Measurements from ENCODE around the gene CADPS2.
A peak's percentile ranks its signal among the peaks of the same experiment; 100 is the strongest.

Gene CADPS2

GRCh38 chr7:122896509-122896908 lies 10.2 kb upstream of the CADPS2 start:
- TF ChIP-seq CTCF (IDR thresholded peaks at IDR 0.05; ENCODE audit: low read depth, low read length), result no peak

GRCh38 chr7:122893486-122893885 lies 7.2 kb upstream of the CADPS2 start:
- TF ChIP-seq CTCF (IDR thresholded peaks at IDR 0.05; ENCODE audit: low read depth, low read length), result no peak
- DNase-seq (ENCODE audit: extremely low read depth, low read depth), result no peak

More at GRCh38 chr7:122896509-122896908, 10.2 kb upstream of the CADPS2 start:
- DNase-seq (ENCODE audit: extremely low read depth, low read depth), result no peak

- no peak for DNase-seq (ENCODE audit: extremely low read depth, low read depth)
- no peak for TF ChIP-seq CTCF (IDR thresholded peaks at IDR 0.05; ENCODE audit: low read depth, low read length)
Observed at GRCh38 chr7:122889116-122889515, 2.9 kb upstream of the CADPS2 start.

DNA sequence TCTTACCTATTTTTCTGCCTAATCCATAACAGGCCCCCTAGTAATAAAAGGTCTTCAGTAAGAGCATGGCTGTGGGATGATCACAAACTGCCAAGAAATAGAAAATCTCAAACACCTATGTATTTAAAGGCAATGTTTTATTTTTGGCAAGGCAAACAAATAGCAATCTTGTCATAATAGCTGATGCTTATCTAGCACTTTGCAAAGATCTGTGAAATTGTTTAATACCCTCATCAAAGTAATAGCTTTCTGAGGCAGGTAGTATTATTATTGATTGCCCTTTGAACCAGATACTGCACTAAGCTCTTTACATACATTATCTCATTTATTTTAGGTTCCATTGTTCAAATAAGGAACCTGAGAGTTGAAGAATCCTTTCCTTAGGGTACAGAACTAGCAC lies 1.6 kb upstream of the CADPS2 start:
- no peak for TF ChIP-seq CTCF (IDR thresholded peaks at IDR 0.05; ENCODE audit: low read depth, low read length)
- no peak for DNase-seq (ENCODE audit: extremely low read depth, low read depth)

DNA sequence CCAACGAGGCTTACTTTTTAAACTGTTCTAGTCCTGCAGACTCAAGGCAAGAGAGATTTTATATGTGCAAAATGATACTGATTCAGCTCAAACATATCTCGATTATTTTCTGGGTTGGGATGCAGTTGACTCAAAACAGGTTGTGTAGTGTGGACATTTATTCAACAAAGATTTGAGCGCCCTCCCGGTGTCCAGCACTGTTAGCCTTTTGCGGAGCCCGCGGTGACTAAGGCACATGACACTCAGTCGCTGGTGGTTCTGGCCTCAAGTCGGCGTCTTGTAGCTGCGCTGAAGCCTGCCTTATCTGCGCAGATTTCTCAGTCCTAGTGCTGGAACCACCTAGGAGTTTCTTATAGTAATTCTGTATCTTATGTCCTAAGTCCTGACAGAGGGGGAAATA lies 938 bp upstream of the CADPS2 start:
- peak; percentile 18 for DNase-seq (ENCODE audit: extremely low read depth, low read depth)
- peak; percentile 23 for TF ChIP-seq CTCF (IDR thresholded peaks at IDR 0.05; ENCODE audit: low read depth, low read length)

DNA sequence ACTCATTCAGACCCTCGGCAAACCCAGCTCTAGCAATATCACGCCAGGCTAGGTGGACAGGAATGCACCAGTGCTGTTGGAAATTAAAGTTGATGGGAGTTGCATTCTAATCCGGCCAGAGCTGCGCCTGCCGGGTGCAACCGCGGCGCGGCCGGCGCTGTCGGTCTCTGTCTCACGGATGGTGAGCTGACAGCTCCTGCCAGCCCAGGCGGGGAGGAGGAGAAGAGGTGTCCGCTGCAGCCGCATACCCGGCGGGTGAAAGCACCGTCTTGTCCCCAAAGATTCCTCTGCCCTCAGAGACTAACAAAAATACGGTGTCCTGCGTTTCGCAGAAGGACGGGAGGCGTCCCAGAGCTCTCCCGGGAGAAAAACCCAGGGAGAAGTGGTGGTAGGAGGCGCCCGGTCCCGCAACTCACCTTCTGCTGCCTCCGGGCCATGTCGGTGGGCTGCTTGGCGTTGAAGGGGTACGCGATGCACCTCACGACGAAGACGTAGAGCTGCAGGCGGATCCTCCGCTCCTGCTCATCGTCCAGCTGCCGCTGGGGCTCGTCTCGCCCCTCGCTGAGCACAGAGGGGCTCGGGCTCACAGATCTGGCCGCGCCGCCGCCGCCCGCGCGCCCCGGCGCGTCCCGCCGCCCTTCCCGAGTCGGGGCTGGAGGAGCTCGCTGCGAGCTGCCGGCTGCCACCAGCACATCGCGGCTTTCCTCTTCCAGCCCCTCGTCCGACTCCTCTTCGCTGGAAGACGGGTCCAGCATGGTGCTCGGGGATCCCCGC lies 490 bp downstream of the CADPS2 start:
- TF ChIP-seq CTCF (IDR thresholded peaks at IDR 0.05; ENCODE audit: low read depth, low read length), result peak; percentile 8; the same call in 1 of the 2 replicates
- no peak for DNase-seq (ENCODE audit: extremely low read depth, low read depth)

DNA sequence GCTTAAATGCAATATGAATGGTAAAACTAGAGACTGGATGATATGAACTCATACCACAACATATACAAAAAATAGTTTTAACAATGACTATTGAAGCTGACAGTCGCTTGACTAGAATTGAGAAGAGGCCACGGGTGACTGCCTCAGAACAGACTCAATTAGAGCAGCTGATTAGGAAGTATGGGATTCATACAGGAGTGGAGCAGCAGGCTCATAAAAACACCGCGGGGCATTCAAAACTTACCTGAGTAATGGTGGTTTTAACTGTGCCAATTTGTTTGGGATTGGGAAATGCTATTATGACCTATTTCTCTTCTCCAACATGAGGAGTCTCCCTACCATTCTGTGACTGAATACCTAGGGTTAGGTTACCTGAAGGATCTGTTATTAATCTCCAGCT lies 2.1 kb downstream of the CADPS2 start:
- no peak for TF ChIP-seq CTCF (IDR thresholded peaks at IDR 0.05; ENCODE audit: low read depth, low read length)
- no peak for DNase-seq (ENCODE audit: extremely low read depth, low read depth)

All from AG09319 (cell line).